HL-60 (cell line): Measurements from ENCODE around the gene RAMAC.

Source experiments
- DNase-seq, 2 experiments: peaks; one replicate each; pipeline ENCODE4 v3.0.0-alpha.2; 2010 to 2020; ENCODE audit warnings: low read depth in 1 of 2, low spot score in 1 of 2
- H3K27ac ChIP-seq: fragments of 250-450 bp; sonication (Bioruptor Pico); replicated peaks from 2 replicates; pipeline ENCODE4 v1.5.1; 2020; ENCODE audit warnings: mild to moderate bottlenecking, moderate library complexity
- H3K27me3 ChIP-seq: fragments of 250-450 bp; sonication (Bioruptor Pico); 2 replicates; pipeline ENCODE4 v1.5.1; 2021; ENCODE audit warnings: mild to moderate bottlenecking, moderate library complexity; ENCODE audit not compliant: insufficient read depth, poor library complexity, severe bottlenecking
- H3K4me3 ChIP-seq: replicated peaks from 2 replicates; pipeline ENCODE4 v1.5.1; 2011; ENCODE audit warnings: mild to moderate bottlenecking, control low read depth, low read length; ENCODE audit not compliant: insufficient read depth
- CTCF ChIP-seq: IDR thresholded peaks from one replicate; pipeline ENCODE4 v1.5.1; 2011; ENCODE audit warnings: low read length, control low read depth, inconsistent platforms; ENCODE audit not compliant: insufficient read depth
- GABPA ChIP-seq: IDR thresholded peaks from 2 replicates; pipeline ENCODE4 v1.6.1; 2012; ENCODE audit warnings: low read depth
- POLR2AphosphoS5 ChIP-seq: IDR thresholded peaks from 2 replicates; pipeline ENCODE4 v1.6.1; 2012; ENCODE audit warnings: low read depth
- REST ChIP-seq: IDR thresholded peaks from 2 replicates; pipeline ENCODE4 v1.6.1; 2012; ENCODE audit warnings: low read depth; ENCODE audit not compliant: insufficient replicate concordance
- SPI1 ChIP-seq: IDR thresholded peaks from 2 replicates; pipeline ENCODE4 v1.6.1; 2012; ENCODE audit warnings: low read depth, mild to moderate bottlenecking, borderline replicate concordance

The RAMAC gene

GRCh38 chr15:82993144-82993543 lies 7.1 kb downstream of the RAMAC start:
- Histone ChIP-seq H3K27me3 (no peaks in the 10 kb centered on the region), H3K27ac (no peak overlapping the region), H3K4me3 (no peak overlapping the region)
- TF ChIP-seq CTCF: no peak
- TF ChIP-seq SPI1: no peak
- TF ChIP-seq POLR2AphosphoS5: no peak
- no peak for TF ChIP-seq GABPA
- no peak for TF ChIP-seq REST
- DNase-seq: no peak

GRCh38 chr15:82995076-82995475 lies 9.1 kb downstream of the RAMAC start:
- Histone ChIP-seq H3K27ac (no peak overlapping the region), H3K4me3 (no peak overlapping the region), H3K27me3 (no peaks in the 10 kb centered on the region)
- TF ChIP-seq SPI1 (no peak), CTCF (no peak), GABPA (no peak), POLR2AphosphoS5 (no peak), REST (no peak)
- DNase-seq: no peak

GRCh38 chr15:82995938-82996337 lies 9.9 kb downstream of the RAMAC start:
- no peak overlapping the region for H3K4me3 ChIP-seq
- H3K27ac ChIP-seq: no peak overlapping the region
- no peaks in the 10 kb centered on the region for H3K27me3 ChIP-seq
- DNase-seq: no peak
- TF ChIP-seq SPI1: no peak
- TF ChIP-seq REST: no peak
- no peak for TF ChIP-seq GABPA
- TF ChIP-seq POLR2AphosphoS5: no peak

- no peaks in the 10 kb centered on the region for H3K27me3 ChIP-seq
- no peak overlapping the region for H3K4me3 ChIP-seq
- no peak for DNase-seq
- H3K27ac ChIP-seq: no peak overlapping the region
- TF ChIP-seq POLR2AphosphoS5: no peak
- TF ChIP-seq SPI1: no peak
- no peak for TF ChIP-seq CTCF
- no peak for TF ChIP-seq REST
- TF ChIP-seq GABPA: no peak
Observed at GRCh38 chr15:82999426-82999825, 13.4 kb downstream of the RAMAC start.
